ENCODE data around the gene LYRM4. TPM values are rescaled to one million over a fixed set of nuclear protein-coding genes. Genes with fewer than 3 reads are reported as not detected.

Gene LYRM4
- total RNA-seq, 1 experiment from 2014 or later = 44.3 TPM

DNA sequence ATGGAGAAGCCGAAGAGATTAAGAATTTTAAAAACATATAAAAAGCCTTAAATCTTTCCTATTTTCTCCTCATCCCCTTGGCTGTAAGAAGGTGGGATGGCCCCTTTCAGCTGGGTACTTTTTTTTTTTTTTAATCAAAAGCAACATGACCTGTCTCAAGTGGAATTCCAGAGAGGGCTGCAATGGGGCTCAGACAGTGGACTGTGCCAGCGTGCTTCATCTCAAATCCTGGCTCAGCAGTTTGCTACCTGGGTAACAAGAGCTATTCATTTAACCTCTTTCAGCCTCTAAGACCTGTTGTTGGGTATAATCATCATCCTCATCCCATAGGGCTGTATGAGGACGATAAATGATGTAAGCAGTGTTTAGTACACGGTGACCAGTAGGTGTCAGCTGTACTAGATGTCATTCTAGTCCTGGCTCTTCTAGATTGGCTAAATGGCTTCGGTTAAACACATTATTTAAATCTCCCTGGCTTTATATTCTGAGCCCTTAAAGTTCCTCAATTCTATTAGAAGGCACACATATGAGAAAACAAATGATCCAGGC lies 182.6 kb downstream of the LYRM4 start:
- no peaks in the 10 kb centered on the region for H3K23me2 ChIP-seq (ENCODE audit: insufficient read length, low read depth, low read length, poor library complexity, severe bottlenecking)
- no peak overlapping the region for H3K27ac ChIP-seq (ENCODE audit: insufficient read length, low read depth, low read length)
- H2BK20ac ChIP-seq (ENCODE audit: low read depth, low read length, poor library complexity, severe bottlenecking) = no peak overlapping the region
- H2AK5ac ChIP-seq (ENCODE audit: insufficient read length, low read length) = no peak overlapping the region
- Mint-ChIP-seq H3K4me3 (no peak overlapping the region), H3K9me3 (peaks cover 5 to 11% of the 10 kb centered on the region in 2 experiments), H3K27ac (no peak overlapping the region), H3K36me3 (ENCODE audit: insufficient read depth in 1 of 3, low read depth in 3 of 3) (peaks cover 0 to 5% (median 2%) of the 10 kb centered on the region in 3 experiments; a peak in 2 of 7 replicates), H3K27me3 (ENCODE audit: low read depth) (peaks cover 46% of the 10 kb centered on the region), H3K4me1 (peaks cover 2 to 5% of the 10 kb centered on the region in 2 experiments; a peak in 2 of 4 replicates)
- no peak overlapping the region for H2BK15ac ChIP-seq (ENCODE audit: low read depth, low read length)
- no peak overlapping the region for H4K91ac ChIP-seq (ENCODE audit: insufficient read length, low read depth, low read length)
- H3K18ac ChIP-seq (ENCODE audit: insufficient read length, low read depth, low read length) = no peak overlapping the region
- H3K4ac ChIP-seq (ENCODE audit: low read depth, low read length) = no peak overlapping the region
- H3T11ph ChIP-seq (ENCODE audit: low read length) = no peak overlapping the region
- no peaks in the 10 kb centered on the region for H4K20me1 ChIP-seq (ENCODE audit: control insufficient read depth, insufficient read depth, insufficient read length)
- H3K23ac ChIP-seq (ENCODE audit: insufficient read length, low read depth, low read length) = no peak overlapping the region
- no peak overlapping the region for H3K9ac ChIP-seq (ENCODE audit: extremely low read depth, insufficient read length, low read length)
- H3K79me1 ChIP-seq (ENCODE audit: insufficient read depth, low read depth, low read length, poor library complexity, severe bottlenecking) = no peaks in the 10 kb centered on the region
- no peak overlapping the region for H4K5ac ChIP-seq (ENCODE audit: insufficient read length, low read depth, low read length)
- H3K4me2 ChIP-seq (ENCODE audit: insufficient read depth, insufficient read length, low read length) = no peak overlapping the region
- no CpG with 5 or more reads among the region's 5 CpGs for WGBS (ENCODE audit: extremely low coverage, insufficient read length, low lambda C conversion rate)
- peaks cover under 1% of the 10 kb centered on the region; the same call in 1 of the 2 replicates for H3K27me3 ChIP-seq (ENCODE audit: insufficient read depth, low read length)
- no peak overlapping the region for H3K56ac ChIP-seq (ENCODE audit: insufficient read length, low read depth, low read length)
- no peak overlapping the region for H2BK12ac ChIP-seq (ENCODE audit: insufficient read length, low read depth, low read length)
- no peak for DNase-seq
- no peak overlapping the region for H3K14ac ChIP-seq (ENCODE audit: insufficient read depth, low read length)
- H3K79me2 ChIP-seq (ENCODE audit: insufficient read depth, low read length) = no peaks in the 10 kb centered on the region
- no peak overlapping the region for H2BK5ac ChIP-seq (ENCODE audit: insufficient read length, low read length)
- H3K4me1 ChIP-seq (ENCODE audit: insufficient read depth, low read length) = no peaks in the 10 kb centered on the region
- TF ChIP-seq, protein P1, sequence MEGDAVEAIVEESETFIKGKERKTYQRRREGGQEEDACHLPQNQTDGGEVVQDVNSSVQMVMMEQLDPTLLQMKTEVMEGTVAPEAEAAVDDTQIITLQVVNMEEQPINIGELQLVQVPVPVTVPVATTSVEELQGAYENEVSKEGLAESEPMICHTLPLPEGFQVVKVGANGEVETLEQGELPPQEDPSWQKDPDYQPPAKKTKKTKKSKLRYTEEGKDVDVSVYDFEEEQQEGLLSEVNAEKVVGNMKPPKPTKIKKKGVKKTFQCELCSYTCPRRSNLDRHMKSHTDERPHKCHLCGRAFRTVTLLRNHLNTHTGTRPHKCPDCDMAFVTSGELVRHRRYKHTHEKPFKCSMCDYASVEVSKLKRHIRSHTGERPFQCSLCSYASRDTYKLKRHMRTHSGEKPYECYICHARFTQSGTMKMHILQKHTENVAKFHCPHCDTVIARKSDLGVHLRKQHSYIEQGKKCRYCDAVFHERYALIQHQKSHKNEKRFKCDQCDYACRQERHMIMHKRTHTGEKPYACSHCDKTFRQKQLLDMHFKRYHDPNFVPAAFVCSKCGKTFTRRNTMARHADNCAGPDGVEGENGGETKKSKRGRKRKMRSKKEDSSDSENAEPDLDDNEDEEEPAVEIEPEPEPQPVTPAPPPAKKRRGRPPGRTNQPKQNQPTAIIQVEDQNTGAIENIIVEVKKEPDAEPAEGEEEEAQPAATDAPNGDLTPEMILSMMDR (conservative IDR thresholded peaks at IDR 0.05) = peak; percentile 36; the same call in 2 of the 3 replicates
- H4K8ac ChIP-seq (replicated peaks; ENCODE audit: insufficient read length, low read depth, low read length) = no peak overlapping the region
- H3K9me3 ChIP-seq (ENCODE audit: control insufficient read depth, low read depth, low read length) = no peaks in the 10 kb centered on the region
- H2BK120ac ChIP-seq (ENCODE audit: low read depth, low read length, poor library complexity, severe bottlenecking) = no peak overlapping the region
- H2AFZ ChIP-seq (ENCODE audit: low read length) = no peak overlapping the region

All from H9 (cell line).